Stimulated activated CD4-positive, alpha-beta T cell treated with anti-CD3 and anti-CD28 coated beads, Interleukin-12 subunit alpha, Interleukin-12 subunit beta, amount 100 ng/mL, for 24 hours (primary cell): ENCODE data around the gene RTP2.

ENCODE experiments used
- DNase-seq, 2 experiments: peaks; one replicate each; pipeline ENCODE4 v3.0.0-alpha.2; 2020; ENCODE audit warnings: low read depth in 2 of 2

Gene RTP2

DNA sequence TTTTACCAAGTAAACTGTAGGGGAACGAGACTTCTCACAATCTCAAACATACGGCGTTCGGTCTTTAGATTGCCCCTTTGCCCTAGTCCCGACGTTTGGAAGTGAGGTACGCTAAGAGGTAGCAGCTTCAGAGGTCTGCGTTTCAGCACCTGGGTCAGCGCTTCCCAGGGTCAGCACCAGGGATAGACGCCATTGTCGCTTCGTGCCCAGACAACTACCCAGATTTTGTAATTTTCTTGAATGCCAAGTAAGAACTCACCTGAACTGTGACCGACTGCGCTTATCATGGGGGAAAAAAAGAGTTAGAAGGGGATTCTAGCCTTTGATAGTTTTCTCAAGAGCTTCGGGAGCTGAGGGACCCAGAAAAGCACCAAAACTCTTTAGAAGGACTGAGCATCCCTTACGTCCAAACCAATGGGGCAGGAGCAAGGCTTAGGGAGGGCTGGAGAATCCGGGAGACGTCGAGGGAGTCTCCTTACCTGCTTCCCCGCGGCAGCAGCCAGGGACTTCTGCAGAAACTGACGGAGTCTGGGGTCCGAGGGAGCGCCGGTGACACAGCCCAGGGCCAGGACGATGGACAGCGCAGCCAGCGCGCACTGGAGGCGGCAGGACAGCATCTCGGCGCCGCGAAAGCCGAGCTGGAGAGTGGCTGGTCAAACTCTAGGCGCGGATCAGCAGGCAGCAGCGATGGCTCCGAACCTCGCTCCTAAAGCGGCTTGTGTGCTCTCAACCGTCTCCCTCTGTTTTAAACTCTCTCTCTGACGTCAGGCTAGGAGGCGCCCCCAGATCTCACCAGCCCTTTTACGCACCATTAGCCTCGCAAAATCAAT, 32.5 kb downstream of the RTP2 start, which contains the start of gene SST:
Gene SST (minus strand): TSS at position 720 of the 830 bp plus-strand sequence. CDS start 103 bp downstream, at position 617.
- DNase-seq = peak in 1 of 2 experiments; percentile 13

DNA sequence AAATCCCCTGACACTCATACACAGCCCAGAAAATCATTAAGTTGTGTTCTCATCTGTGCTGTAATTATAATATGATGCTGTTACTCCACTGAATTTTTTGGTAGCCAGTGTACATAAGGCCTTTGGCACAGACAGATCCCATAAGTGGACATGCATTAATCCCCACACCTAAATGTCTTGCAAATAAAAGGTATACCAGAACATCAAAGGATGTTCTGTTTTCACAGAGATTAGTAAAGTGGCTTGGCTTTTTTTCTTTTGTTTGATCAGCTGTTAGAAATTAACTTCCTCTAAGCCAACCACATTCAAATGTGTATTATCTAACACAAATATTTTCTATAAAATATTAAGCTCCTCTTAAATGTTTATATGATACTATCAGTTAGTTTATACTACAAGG, 34.8 kb downstream of the RTP2 start:
- no peak for DNase-seq

DNA sequence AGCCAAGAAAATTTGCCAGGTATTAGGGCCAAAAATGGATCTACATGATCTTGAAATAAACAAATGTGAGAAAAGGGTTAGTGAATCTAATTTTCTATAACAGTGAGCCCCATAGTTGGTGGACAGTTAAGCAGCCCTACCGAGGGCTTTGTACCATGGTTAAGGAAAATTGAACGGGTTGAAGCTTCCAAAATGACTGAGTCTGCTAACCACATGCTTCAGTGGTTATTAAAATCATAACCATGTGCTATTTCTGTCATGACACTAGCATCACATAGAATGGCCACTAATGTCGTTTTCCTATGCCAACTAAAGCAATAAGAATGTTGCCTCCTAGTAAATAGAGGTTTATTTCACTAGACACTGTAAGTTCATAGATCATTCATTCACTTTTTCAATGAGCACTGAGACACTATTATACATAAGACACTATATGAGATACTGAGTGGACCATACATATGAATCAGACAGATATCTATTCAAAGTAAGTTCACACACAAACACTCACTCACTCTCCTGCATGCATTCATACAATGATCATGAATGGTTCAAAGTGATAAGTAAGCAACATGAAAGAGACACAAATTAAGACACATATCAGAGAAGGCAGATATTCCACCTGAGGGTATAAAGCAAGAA, 36.5 kb downstream of the RTP2 start:
- DNase-seq = no peak

DNA sequence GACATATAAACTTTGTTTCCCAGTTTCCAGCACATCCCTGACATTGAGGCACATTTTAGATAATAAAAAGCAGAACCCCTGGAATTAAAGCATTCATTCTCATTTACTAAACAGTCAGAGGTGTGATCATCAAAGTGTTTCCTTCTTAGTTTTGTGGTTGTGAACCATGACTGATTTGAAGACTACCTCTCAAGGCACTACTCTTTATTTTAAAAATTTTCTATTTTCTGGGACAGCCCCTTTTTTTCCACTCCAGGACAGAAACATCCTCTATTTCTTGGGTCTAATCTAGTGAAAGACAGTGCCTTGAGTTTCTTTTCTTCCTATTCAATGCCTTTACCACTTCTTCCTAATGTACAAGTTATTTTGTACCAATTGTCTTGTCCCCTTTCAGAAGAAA, 37.3 kb downstream of the RTP2 start:
- no peak for DNase-seq

DNA sequence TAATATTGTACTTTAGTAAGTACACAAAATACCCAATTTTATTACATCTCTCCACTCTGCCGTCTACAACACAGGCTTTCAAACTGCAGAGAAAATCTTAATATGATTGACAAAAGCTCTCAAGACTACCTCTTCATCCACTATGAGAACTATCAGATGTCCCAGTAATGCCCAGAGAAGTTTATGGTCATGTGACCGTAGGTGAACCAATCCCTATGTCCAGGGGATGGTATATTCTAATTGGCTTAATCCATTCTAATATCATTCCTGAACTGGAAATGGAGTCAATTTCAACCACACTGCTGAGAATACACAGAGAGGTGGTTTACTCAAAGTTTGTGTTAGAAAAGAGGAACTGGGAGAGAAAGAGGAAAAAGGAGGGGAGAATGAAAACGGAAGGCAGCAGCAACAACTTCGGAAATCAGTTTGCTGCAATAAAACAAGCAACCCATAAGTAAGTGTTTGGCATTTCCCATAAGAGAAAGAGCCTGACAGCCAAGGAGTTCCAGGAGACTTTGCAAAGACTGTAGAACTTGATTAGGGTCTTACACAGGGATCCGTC, 39.4 kb downstream of the RTP2 start:
- no peak for DNase-seq

DNA sequence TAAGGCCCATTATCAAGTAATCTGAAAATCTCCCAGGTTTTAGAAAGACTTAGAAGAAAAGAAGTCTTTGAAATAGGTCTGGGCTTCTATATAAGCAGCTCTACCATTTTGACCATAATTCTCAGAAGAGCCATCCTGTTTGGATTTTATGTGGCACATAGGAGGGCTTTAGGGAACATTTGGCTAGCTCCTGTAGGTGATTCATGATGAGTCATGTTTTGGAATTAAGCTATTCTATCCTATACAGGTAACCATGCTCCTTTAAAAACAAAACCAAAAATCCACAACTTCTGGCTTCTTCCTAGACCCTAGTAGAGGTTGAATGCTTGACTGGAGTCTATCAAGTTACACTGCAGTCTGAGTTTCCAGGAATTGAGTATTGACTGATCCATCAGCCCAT, 41.1 kb downstream of the RTP2 start:
- DNase-seq = no peak

DNA sequence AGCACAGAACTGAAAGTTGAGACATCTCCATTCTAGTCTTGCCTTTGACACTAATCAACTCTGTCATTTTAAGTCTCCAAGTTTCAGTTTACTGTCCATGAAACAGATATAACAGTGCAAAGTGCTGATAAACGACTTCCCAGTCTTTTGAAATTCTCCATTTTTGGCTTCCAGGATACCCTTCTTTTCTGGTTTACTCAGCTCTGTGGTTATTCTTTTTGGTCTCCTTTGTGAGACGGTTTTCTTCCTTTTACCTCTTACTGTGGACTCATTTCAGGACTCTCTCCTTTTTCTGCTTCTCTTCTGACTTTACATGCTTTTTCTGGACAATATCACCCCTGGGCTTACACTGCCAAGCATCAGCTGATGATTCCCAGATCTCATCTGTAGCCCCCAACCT, 51.1 kb downstream of the RTP2 start:
- DNase-seq = no peak
